SK-N-SH treated with all-trans-retinoic acid at 6 μM for 48 hours (cell line): ENCODE measurements around the gene MACROH2A2.

Experiments
- ATAC-seq: fragments of 200-7000 bp; cut with Tn5 transposase; 3 replicates; pipeline ENCODE4 v1.9.1; 2020; ENCODE audit warnings: mild to moderate bottlenecking, moderate library complexity
- ARNTL ChIP-seq: fragments of 450-650 bp; formaldehyde crosslinking; IDR thresholded peaks from 2 replicates; pipeline ENCODE4 v1.5.0; 2020; ENCODE audit warnings: low read depth, mild to moderate bottlenecking, moderate library complexity, borderline replicate concordance
- BACH2 ChIP-seq: fragments of 250-450 bp; sonication (Bioruptor Pico); IDR thresholded peaks from 2 replicates; pipeline ENCODE4 v1.9.0; 2021; ENCODE audit warnings: mild to moderate bottlenecking, borderline replicate concordance
- GLIS3 ChIP-seq: fragments of 250-450 bp; sonication (Bioruptor Pico); IDR thresholded peaks from 2 replicates; pipeline ENCODE4 v1.5.0; 2020; ENCODE audit warnings: mild to moderate bottlenecking, moderate library complexity
- ISL1 ChIP-seq: fragments of 250-450 bp; sonication (Bioruptor Pico); IDR thresholded peaks from 2 replicates; pipeline ENCODE4 v2.1.2; 2022; ENCODE audit warnings: mild to moderate bottlenecking, moderate library complexity
- OSR1 ChIP-seq: fragments of 250-450 bp; sonication (Bioruptor Pico); IDR thresholded peaks from 2 replicates; pipeline ENCODE4 v1.8.0; 2022; ENCODE audit warnings: moderate library complexity, mild to moderate bottlenecking, inconsistent platforms
- RARB ChIP-seq: fragments of 250-450 bp; sonication (Bioruptor Pico); IDR thresholded peaks from 2 replicates; pipeline ENCODE4 v1.8.0; 2021; ENCODE audit warnings: mild to moderate bottlenecking, moderate library complexity
- TCF4 ChIP-seq: fragments of 250-450 bp; sonication (Bioruptor Pico); IDR thresholded peaks from 2 replicates; pipeline ENCODE4 v1.8.0; 2021; ENCODE audit warnings: mild to moderate bottlenecking, moderate library complexity, borderline replicate concordance
- ZC3H10 ChIP-seq: fragments of 250-450 bp; sonication (Bioruptor Pico); IDR thresholded peaks from 2 replicates; pipeline ENCODE4 v1.5.1; 2021; ENCODE audit warnings: mild to moderate bottlenecking, moderate library complexity
- ZFP30 ChIP-seq: fragments of 450-650 bp; formaldehyde crosslinking; IDR thresholded peaks from 2 replicates; pipeline ENCODE4 v1.5.0; 2022; ENCODE audit warnings: mild to moderate bottlenecking, moderate library complexity
- ZNF8 ChIP-seq: fragments of 450-650 bp; formaldehyde crosslinking; IDR thresholded peaks from 2 replicates; pipeline ENCODE4 v1.5.0; 2020; ENCODE audit warnings: mild to moderate bottlenecking, moderate library complexity
- TF ChIP-seq, protein P1 (sequence below): fragments of 250-450 bp; sonication (Bioruptor Pico); IDR thresholded peaks from 2 replicates; pipeline ENCODE4 v1.8.0; 2020; ENCODE audit warnings: mild to moderate bottlenecking, moderate library complexity, borderline replicate concordance
- TF ChIP-seq, protein P2 (sequence below): fragments of 250-450 bp; sonication (Bioruptor Pico); IDR thresholded peaks from 2 replicates; pipeline ENCODE4 v1.8.0; 2021; ENCODE audit warnings: low read depth, mild to moderate bottlenecking, moderate library complexity, borderline replicate concordance
- TF ChIP-seq, protein P3 (sequence below): fragments of 250-450 bp; sonication (Bioruptor Pico); IDR thresholded peaks from 2 replicates; pipeline ENCODE4 v1.5.1; 2020; ENCODE audit warnings: low read depth, mild to moderate bottlenecking, moderate library complexity

Gene MACROH2A2

DNA sequence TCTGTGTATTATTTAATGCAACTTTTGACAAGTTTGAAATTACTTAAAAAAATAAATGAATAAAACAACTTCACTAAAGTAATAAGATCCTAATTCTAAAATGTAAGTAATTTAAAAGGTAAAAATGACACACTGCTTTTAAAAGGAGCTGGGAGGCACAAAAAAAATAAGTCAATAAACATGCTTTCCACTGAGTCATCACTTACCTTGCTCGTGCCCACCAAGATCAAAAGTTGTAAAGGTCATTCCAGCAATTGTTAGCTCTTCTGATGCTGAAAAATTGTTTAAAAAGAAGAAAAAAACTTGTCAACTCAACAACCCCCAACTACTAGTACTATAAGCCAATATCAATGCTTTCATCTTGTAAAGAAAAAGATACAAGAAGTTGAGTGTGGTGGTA, 108.2 kb downstream of the MACROH2A2 start:
- no peak for TF ChIP-seq ISL1
- TF ChIP-seq BACH2 (CRISPR knock-in tag): no peak
- TF ChIP-seq ZNF8: no peak
- TF ChIP-seq, protein P1, sequence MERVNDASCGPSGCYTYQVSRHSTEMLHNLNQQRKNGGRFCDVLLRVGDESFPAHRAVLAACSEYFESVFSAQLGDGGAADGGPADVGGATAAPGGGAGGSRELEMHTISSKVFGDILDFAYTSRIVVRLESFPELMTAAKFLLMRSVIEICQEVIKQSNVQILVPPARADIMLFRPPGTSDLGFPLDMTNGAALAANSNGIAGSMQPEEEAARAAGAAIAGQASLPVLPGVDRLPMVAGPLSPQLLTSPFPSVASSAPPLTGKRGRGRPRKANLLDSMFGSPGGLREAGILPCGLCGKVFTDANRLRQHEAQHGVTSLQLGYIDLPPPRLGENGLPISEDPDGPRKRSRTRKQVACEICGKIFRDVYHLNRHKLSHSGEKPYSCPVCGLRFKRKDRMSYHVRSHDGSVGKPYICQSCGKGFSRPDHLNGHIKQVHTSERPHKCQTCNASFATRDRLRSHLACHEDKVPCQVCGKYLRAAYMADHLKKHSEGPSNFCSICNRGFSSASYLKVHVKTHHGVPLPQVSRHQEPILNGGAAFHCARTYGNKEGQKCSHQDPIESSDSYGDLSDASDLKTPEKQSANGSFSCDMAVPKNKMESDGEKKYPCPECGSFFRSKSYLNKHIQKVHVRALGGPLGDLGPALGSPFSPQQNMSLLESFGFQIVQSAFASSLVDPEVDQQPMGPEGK (CRISPR knock-in tag): no peak
- TF ChIP-seq OSR1 (CRISPR knock-in tag): no peak
- TF ChIP-seq RARB: no peak
- TF ChIP-seq, protein P2, sequence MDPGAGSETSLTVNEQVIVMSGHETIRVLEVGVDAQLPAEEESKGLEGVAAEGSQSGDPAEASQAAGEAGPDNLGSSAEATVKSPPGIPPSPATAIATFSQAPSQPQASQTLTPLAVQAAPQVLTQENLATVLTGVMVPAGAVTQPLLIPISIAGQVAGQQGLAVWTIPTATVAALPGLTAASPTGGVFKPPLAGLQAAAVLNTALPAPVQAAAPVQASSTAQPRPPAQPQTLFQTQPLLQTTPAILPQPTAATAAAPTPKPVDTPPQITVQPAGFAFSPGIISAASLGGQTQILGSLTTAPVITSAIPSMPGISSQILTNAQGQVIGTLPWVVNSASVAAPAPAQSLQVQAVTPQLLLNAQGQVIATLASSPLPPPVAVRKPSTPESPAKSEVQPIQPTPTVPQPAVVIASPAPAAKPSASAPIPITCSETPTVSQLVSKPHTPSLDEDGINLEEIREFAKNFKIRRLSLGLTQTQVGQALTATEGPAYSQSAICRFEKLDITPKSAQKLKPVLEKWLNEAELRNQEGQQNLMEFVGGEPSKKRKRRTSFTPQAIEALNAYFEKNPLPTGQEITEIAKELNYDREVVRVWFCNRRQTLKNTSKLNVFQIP: no peak
- TF ChIP-seq, protein P3, sequence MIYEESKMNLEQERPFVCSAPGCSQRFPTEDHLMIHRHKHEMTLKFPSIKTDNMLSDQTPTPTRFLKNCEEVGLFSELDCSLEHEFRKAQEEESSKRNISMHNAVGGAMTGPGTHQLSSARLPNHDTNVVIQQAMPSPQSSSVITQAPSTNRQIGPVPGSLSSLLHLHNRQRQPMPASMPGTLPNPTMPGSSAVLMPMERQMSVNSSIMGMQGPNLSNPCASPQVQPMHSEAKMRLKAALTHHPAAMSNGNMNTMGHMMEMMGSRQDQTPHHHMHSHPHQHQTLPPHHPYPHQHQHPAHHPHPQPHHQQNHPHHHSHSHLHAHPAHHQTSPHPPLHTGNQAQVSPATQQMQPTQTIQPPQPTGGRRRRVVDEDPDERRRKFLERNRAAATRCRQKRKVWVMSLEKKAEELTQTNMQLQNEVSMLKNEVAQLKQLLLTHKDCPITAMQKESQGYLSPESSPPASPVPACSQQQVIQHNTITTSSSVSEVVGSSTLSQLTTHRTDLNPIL (CRISPR knock-in tag): no peak
- TF ChIP-seq ZFP30 (CRISPR knock-in tag): no peak
- no peak for TF ChIP-seq GLIS3
- TF ChIP-seq ZC3H10 (CRISPR knock-in tag): no peak
- no peak for TF ChIP-seq TCF4 (CRISPR knock-in tag)
- TF ChIP-seq ARNTL (CRISPR knock-in tag): no peak
- no peak for ATAC-seq
